GM21717 (cell line): ENCODE data around the gene NBEAL2.

Experiments used
- ATAC-seq: cut with Tn5 transposase; IDR thresholded peaks from one replicate; pipeline ENCODE4 v1.9.1; 2021; ENCODE audit warnings: mild to moderate bottlenecking, moderate library complexity; ENCODE audit not compliant: unreplicated experiment

NBEAL2 gene

DNA sequence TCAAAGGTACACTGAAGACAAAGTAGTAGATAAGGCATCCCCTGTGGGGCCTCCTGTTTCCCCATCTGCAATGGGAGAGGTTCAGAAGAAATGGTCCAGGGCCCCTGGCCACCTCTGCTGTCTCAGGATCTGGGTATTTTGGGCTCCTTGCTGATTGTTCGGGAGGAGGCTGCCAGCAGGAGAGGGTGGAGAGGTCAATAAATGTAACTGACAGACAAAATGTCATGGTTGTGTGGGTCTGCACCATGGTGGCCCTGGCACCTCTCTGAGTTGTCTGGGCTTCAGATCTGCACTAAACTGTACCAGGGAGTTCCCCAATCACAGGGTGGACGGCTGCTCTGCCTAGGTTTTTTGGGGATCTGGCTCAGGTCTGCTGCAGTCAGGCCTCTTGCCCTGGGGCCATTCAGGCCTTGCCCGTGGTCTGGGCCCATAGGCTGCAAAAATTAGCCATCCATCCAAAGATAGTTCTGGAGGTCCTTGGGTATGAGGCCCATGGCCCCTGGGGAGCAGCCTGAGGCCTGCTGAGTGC is 7.4 kb downstream of the NBEAL2 start:
- ATAC-seq: no peak

DNA sequence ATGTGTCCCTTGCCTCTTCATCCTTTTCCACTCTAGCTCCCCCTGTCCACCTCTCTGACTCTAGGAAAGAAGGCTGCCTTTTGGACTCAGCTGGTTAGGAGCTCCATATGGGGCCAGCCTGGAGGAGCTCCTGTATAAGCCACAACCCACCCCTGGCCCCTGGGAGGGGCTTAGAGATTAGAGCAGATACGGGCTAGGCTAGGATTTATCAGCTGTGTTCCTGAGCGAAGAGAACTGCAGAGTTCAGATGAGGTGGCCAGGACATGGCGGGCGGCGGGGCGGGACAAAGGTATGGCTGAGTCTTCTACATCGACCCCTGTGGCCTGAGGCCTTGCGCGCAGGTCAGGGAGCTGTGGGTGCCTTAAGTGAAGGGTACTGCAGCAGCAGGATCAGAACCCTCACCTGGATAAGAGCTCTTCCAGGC is 7.9 kb downstream of the NBEAL2 start:
- ATAC-seq: peak; percentile 2

- ATAC-seq: peak; percentile 65
These were observed 8.4 kb downstream of the NBEAL2 start for GRCh38 chr3:46987743-46988401.

GRCh38 chr3:46988616-46989015 is 9.2 kb downstream of the NBEAL2 start:
- ATAC-seq: no peak

GRCh38 chr3:46989146-46989810 is 9.8 kb downstream of the NBEAL2 start:
- ATAC-seq: no peak

- ATAC-seq: no peak
These were observed 11.3 kb downstream of the NBEAL2 start for GRCh38 chr3:46990573-46991374.

DNA sequence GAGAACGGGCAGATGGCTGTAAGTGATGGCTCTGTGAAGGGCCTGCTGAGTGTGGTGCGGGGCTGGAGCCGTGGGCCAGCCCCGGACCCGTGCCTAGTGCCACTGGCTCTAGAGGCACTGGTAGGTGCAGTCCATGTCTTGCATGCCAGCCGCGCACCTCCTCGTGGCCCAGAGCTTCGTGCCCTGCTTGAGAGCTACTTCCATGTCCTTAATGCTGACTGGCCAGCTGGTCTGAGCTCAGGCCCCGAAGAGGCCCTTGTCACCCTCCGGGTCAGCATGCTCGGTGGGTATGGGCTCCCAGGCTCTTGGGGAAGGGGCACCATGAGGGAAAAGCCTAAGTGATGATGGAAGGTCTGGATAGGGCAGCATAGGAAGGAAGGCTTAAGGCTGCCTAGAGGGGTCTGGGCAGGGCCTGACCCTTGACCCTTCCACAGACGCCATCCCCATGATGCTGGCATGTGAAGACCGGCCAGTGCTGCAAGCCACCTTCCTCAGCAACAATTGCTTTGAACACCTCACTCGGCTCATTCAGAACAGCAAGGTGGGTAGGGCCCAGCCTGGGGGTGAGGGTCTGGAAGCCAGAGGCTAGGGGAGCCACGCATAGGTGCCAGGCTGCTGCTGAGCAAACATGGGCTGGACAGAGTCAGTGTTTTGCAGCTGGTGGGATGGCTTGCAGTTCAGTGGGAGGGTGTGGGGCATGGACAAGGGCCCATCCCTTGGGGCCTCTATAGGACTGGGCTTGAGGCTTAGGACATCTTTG is 12.1 kb downstream of the NBEAL2 start:
- ATAC-seq: no peak

DNA sequence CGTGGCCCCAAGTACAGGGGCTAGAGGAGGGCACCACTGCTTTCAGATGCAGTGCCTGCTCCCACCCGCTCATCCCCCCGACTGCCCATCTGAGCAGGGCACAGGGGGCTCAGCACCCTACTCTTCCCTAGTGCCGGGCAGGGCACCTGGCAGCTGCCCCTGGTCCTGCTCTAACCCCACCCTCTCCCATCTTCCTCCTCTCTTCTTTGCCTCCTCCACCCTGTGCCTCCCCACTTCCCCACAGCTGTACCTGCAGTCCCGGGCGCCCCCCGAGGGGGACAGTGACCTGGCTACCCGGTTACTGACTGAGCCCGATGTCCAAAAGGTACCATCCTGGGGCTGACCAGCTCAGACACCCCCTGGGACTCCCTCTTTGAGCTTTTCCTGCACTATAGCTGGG is 12.8 kb downstream of the NBEAL2 start:
- ATAC-seq: no peak

DNA sequence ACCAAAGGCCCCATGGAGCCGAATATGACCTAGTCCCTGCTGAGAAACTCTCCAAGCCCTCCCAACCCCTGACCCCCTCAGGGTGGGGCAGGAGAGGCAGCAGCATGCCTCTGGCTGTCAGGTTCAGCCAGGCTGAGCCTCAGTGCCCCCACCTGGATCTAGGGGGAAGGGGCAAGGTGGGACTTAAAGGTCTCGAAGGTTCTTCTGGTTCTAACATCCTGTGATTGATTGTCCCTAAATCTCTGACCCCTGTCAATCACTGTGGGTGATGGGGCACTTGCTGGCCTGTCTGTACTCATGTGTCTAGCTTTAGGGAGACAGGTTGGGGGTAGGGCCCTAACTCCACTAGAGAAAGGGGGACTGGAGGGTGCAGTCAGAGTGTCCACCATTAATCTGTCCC is 13.8 kb downstream of the NBEAL2 start:
- no peak for ATAC-seq

- no peak for ATAC-seq
These were observed 14.5 kb downstream of the NBEAL2 start for GRCh38 chr3:46993986-46994385.

DNA sequence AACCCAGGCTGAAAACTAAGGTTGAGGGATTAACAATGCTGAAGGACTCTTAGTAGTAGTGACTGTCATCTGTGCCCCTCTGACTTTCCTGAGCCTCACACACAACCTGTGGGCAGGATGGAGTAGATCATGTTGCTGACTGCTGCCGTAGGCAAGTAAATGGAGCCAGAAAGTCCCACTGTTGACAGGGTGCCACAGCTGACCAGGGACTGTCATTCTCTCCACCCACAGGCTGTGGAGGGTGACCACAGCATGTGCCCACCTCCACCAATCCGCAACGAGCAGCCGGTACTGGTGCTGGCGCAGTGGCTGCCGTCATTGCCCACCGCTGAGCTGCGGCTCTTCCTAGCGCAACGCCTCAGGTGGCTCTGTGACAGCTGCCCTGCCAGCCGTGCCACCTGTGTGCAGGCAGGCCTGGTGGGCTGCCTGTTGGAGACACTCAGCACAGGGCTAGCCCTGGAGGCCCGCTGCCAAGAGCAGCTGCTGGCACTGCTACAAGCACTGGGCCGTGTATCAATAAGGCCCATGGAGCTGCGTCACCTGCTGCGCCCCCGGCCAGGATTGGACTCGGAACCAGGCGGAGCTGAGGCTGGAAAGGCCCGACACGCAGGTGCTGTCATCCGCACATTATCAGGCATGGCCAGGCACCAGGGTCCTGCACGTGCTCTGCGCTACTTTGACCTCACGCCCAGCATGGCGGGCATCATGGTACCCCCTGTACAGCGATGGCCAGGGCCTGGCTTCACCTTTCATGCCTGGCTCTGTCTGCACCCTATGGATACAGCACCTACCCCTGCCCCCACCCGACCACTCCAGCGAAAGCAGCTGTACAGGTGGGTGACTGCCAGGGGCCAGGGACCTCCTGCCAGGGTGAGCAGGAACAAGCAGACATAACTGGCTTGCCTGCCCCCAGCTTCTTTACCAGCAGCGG is 15.6 kb downstream of the NBEAL2 start:
- ATAC-seq: no peak

- ATAC-seq: no peak
These were observed 16.6 kb downstream of the NBEAL2 start for GRCh38 chr3:46995901-46996562.

DNA sequence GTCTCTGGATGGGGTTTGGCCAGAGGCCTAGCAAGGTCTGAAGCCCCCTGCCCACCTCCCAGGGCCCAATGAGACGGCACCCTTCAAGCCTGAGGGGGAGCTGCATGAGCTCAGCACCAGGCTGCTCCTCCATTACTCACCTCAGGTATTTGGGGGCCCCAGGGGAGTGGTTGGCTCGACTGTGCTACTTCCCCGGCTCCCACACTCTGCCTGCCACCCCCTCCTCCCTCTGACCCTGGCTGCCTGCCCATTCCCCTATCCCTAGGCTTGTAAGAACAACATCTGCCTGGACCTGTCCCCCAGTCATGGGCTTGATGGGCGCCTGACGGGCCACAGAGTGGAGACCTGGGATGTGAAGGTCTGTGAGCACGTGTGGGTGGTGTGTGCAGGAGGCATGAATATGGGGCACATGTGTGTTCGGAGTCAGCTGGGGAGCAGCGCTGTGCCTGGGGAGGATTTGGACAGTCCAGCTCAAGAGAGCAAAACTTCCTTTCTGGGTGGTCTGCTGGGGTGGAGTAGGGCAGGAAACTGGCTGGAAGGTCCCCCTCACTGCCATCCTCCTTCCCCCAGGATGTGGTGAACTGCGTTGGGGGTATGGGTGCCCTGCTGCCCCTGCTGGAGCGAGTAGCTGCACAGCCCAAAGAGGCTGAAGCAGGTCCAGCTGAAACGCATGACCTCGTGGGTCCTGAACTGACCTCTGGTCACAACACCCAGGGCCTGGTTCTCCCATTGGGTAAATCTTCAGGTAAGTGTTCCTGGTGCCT is 17.4 kb downstream of the NBEAL2 start:
- ATAC-seq: no peak

DNA sequence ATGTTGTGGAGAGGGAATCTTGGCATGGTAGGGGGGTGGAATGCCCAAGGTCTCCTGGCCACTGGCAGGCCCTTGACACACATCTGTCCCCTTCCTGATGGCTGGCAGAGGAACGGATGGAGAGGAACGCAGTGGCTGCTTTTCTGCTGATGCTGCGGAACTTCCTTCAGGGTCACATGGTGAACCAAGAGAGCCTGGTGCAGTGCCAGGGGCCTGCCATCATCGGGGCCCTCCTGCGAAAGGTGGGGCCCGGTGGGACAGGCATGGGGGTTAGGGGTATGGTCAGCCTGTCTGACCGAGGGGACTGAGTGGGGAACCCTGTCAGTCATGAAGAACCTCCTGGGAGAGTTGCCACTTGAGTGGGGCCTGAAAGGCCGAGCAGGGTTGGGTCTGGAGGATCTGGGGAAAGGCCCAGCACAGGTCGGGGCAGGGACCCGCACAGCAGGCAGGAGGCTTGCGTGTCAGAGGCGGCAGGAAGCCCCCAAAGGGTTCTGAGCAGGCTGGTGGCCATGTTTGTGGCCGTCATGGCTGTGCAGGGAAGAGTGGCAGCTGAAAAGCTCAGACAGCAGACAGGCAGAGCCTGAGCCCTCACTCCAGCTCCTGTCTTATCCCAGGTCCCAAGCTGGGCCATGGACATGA is 18.1 kb downstream of the NBEAL2 start:
- ATAC-seq: no peak

DNA sequence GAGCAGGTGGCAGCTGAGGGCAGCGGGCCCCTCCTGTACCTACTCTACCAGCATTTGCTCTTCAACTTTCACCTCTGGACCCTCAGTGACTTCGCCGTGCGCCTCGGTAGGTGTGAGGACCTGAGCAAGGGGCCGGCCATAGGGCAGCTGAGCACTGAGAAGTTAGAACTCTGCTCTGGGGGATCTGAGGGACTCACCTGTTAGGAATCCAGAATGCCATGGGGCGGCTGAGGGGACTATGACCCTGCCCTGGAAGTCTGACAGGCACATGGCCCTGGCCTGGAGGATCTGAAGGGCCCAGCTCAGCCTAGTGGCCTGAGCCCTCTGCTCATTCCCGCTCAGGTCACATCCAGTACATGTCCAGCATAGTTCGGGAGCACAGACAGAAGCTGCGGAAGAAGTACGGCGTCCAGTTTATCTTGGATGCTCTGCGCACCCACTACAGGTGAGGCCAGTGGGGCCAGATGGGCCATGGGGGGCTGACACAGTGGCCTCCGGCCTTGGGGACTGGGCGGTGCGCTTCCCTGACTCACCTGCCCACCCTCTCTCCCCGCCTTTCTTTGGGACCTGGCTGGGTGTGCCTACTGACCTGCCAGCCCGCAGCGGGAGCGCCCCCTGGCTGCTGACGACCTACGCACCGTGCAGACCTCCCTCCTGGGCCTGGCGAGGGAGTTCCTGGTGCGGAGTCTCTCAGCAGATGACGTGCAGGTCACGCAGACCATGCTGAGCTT is 18.8 kb downstream of the NBEAL2 start:
- ATAC-seq: no peak

DNA sequence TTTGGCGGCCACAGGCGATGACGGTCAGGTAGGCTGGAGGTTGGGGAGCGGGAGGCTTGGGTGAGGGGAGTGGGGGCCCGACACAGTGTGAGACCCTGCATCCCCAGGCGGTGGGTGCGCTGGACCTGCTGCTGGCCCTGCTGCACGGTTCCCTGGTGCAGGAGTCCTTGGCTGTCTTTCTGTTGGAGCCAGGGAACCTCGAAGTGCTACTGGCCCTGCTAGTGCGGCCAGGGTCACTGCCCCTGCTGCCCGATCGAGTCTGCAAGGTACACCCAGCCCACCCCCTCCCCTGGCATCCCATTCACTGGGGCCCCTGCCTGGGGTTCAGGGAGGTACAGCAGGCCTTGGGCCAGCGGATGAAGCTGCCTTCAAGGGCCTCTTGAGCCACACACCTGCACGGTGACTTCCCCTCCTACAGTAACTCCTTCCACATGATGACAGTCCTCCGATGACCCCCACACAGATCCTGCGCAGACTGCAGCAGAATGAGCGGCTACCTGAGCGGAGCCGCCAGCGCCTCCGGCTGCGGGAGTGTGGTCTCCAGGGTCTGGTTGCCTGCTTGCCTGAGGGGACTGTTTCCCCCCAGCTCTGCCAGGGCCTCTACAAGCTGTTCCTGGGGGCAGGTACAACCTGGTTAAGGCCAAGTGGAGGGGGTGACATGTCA is 19.5 kb downstream of the NBEAL2 start:
- no peak for ATAC-seq
